Measurements from ENCODE around the gene RILPL1. TPM values are rescaled to one million over a fixed set of nuclear protein-coding genes. Genes with fewer than 3 reads are reported as not detected.

The RILPL1 gene
- total and polyA plus RNA-seq, 2 of the 4 experiments (the other 2 are of a cell fraction) = 11.1 to 19.8 TPM

DNA sequence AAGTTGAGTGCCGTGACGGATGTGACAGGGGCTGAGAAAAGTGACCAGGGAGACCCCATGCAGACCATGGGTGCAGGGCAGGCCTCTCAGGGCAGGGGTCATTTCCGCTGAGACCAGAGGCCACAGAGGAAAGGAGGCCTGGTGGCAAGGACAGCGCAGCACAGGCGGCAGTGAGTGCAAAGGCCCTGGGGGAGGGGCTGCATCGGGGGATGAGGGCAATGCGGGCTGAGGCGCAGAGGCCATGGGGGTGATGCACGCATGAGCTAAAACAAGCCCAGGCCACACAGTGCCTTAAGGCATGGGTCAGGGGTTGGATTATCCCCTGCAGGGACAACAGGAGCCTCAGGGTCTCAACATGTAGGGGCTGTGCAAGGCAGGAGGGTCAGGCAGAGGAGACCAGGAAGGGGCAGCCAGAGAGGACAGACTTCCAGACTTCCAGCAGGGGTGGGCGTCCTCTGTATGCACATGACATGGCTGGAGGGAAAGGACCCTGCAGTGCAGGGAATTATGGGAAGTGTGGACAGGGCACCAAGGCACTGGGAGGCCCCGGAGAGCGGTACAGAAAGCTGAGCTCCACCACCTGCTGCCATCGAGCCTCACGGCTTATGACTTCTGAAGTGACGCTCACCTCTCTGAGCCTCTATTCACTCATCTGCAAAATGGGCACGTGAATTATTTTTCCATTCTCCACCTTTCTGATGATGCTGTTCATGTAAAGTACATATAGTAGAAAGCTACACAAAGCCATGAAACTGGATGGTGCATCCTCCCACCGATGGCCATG, 27.3 kb downstream of the RILPL1 start:
- Histone ChIP-seq H3K4me1 (ENCODE audit: control insufficient read depth, insufficient read depth, low read length) (no peaks in the 10 kb centered on the region), H4K8ac (ENCODE audit: low read depth in 2 of 2, low read length in 2 of 2) (no peak overlapping the region), H4K20me1 (ENCODE audit: insufficient read depth, low read length) (peaks cover 7% of the 10 kb centered on the region), H2AK9ac (replicated peaks; ENCODE audit: low read depth, low read length, poor library complexity) (no peak overlapping the region), H2BK20ac (ENCODE audit: low read depth, low read length) (no peak overlapping the region), H3K4ac (ENCODE audit: low read depth, low read length) (no peak overlapping the region), H2BK15ac (ENCODE audit: low read depth, low read length) (no peak overlapping the region), H2AK5ac (ENCODE audit: low read depth, low read length) (no peak overlapping the region), H3K27me3 (ENCODE audit: control insufficient read depth, insufficient read depth, low read length) (no peaks in the 10 kb centered on the region), H3K23ac (ENCODE audit: low read depth, low read length) (no peak overlapping the region), H3K9me3 (ENCODE audit: control insufficient read depth, insufficient read depth, low read length) (no peaks in the 10 kb centered on the region), H3K9me1 (ENCODE audit: insufficient read depth, low read length) (peaks cover 9% of the 10 kb centered on the region), H2AFZ (replicated peaks; ENCODE audit: low read length, poor library complexity) (no peak overlapping the region), H3K56ac (ENCODE audit: extremely low read depth, insufficient read depth, low read length) (no peak overlapping the region), H3K4me3 (ENCODE audit: insufficient read depth, low read depth, low read length) (no peak overlapping the region), H3K36me3 (ENCODE audit: control insufficient read depth, insufficient read depth, low read length) (peaks cover 18% of the 10 kb centered on the region), H3K18ac (ENCODE audit: low read depth, low read length) (no peak overlapping the region), H2BK120ac (ENCODE audit: low read depth, low read length) (no peak overlapping the region), H4K91ac (ENCODE audit: insufficient read depth, low read depth, low read length) (no peak overlapping the region), H3K4me2 (ENCODE audit: low read depth, low read length) (no peak overlapping the region), H3K14ac (replicated peaks; ENCODE audit: low read depth, low read length) (no peak overlapping the region), H3K9ac (ENCODE audit: low read depth, low read length) (no peak overlapping the region), H3K27ac (ENCODE audit: insufficient read depth, low read length) (no peak overlapping the region), H2BK5ac (ENCODE audit: low read depth, low read length, poor library complexity, severe bottlenecking) (no peak overlapping the region), H4K5ac (ENCODE audit: low read depth, low read length) (no peak overlapping the region), H3K79me1 (ENCODE audit: low read depth in 1 of 2, low read length in 2 of 2) (peaks cover 0 to 31% of the 10 kb centered on the region in 2 experiments; a peak in 3 of 4 replicates)
- no peak for DNase-seq
- ChIA-PET CTCF (no interaction called here), POLR2A (ENCODE audit: unreplicated experiment) (no interaction called here)
- no TSS peak for BruUV-seq (replicated peaks)
- intact Hi-C loops (cut with micrococcal nuclease) = no loop called here
- in situ Hi-C loops (cut with MboI; ENCODE audit: low sequenced_read_pairs) = no loop called here
- ATAC-seq (ENCODE audit: low read depth) = no peak
- dilution Hi-C loops (cut with HindIII; ENCODE audit: low sequenced_read_pairs, unreplicated experiment) = no loop called here
- WGBS, 2 experiments (ENCODE audit: extremely low coverage in 2 of 2, insufficient read length in 1 of 2) = 89% methylated on average over 9 of the region's 17 CpGs; no CpG with 5 or more reads in 1 of the 2 experiments
- TF ChIP-seq FOS (IDR thresholded peaks at IDR 0.05; ENCODE audit: low read depth, low read length) (no peak), POLR2A (IDR thresholded peaks at IDR 0.05; ENCODE audit: low read depth, low read length) (no peak), MAZ (IDR thresholded peaks at IDR 0.05; ENCODE audit: borderline replicate concordance, low read depth, low read length) (no peak), RCOR1 (IDR thresholded peaks at IDR 0.05; ENCODE audit: insufficient replicate concordance, low read length) (no peak), SMC3 (IDR thresholded peaks at IDR 0.05; ENCODE audit: low read depth, low read length) (no peak), RAD21 (IDR thresholded peaks at IDR 0.05; ENCODE audit: low read length) (no peak), CHD1 (IDR thresholded peaks at IDR 0.05; ENCODE audit: low read depth, low read length) (no peak), RFX5 (IDR thresholded peaks at IDR 0.05; ENCODE audit: low read depth, low read length) (no peak), MXI1 (IDR thresholded peaks at IDR 0.05; ENCODE audit: borderline replicate concordance, low read depth, low read length) (no peak), MAFK (IDR thresholded peaks at IDR 0.05; ENCODE audit: low read depth, low read length) (no peak), CEBPB (IDR thresholded peaks at IDR 0.05; ENCODE audit: low read depth, low read length) (no peak)
- TF ChIP-seq, protein P1, sequence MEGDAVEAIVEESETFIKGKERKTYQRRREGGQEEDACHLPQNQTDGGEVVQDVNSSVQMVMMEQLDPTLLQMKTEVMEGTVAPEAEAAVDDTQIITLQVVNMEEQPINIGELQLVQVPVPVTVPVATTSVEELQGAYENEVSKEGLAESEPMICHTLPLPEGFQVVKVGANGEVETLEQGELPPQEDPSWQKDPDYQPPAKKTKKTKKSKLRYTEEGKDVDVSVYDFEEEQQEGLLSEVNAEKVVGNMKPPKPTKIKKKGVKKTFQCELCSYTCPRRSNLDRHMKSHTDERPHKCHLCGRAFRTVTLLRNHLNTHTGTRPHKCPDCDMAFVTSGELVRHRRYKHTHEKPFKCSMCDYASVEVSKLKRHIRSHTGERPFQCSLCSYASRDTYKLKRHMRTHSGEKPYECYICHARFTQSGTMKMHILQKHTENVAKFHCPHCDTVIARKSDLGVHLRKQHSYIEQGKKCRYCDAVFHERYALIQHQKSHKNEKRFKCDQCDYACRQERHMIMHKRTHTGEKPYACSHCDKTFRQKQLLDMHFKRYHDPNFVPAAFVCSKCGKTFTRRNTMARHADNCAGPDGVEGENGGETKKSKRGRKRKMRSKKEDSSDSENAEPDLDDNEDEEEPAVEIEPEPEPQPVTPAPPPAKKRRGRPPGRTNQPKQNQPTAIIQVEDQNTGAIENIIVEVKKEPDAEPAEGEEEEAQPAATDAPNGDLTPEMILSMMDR (conservative IDR thresholded peaks at IDR 0.05; ENCODE audit: low read depth, low read length) = no peak
- TF ChIP-seq, protein P2, sequence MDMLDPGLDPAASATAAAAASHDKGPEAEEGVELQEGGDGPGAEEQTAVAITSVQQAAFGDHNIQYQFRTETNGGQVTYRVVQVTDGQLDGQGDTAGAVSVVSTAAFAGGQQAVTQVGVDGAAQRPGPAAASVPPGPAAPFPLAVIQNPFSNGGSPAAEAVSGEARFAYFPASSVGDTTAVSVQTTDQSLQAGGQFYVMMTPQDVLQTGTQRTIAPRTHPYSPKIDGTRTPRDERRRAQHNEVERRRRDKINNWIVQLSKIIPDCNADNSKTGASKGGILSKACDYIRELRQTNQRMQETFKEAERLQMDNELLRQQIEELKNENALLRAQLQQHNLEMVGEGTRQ (IDR thresholded peaks at IDR 0.05; ENCODE audit: low read depth, low read length) = no peak
